Ovary (tissue), 9 donors: ENCODE data around the gene DOCK2. TPM values are rescaled to one million over a fixed set of nuclear protein-coding genes. Genes with fewer than 3 reads are reported as not detected.

Source experiments
- DNase-seq, 5 donors: peaks; one replicate each; pipeline ENCODE4 v3.0.0-alpha.2; 2019 to 2020
- H3K27ac ChIP-seq, 2 donors: fragments of 200-600 bp; one replicate each; pipeline versions ENCODE4 v1.5.1 to v1.8.0; 2019 to 2022
- H3K27me3 ChIP-seq: fragments of 200-600 bp; one replicate; pipeline ENCODE4 v1.8.0; 2022
- H3K36me3 ChIP-seq: fragments of 200-600 bp; sonication (generic); one replicate; pipeline ENCODE4 v1.5.1; 2019
- H3K4me1 ChIP-seq: one replicate; pipeline ENCODE4 v1.8.1; 2013; ENCODE audit warnings: mild to moderate bottlenecking, moderate library complexity; ENCODE audit not compliant: insufficient read depth
- H3K4me3 ChIP-seq: fragments of 200-600 bp; sonication (generic); one replicate; pipeline ENCODE4 v1.5.1; 2017
- H3K9me3 ChIP-seq, 2 donors: fragments of 200-600 bp in 1 of 2; sonication (generic) in 1 of 2; one replicate each; pipeline versions ENCODE4 v1.5.1 to v1.8.1; 2013 to 2019; ENCODE audit warnings: mild to moderate bottlenecking in 1 of 2, moderate library complexity in 1 of 2
- EP300 ChIP-seq: sonication (generic); formaldehyde crosslinking; IDR thresholded peaks from one replicate; pipeline ENCODE4 v1.6.1; 2017; ENCODE audit warnings: antibody characterized with exemption
- POLR2A ChIP-seq: fragments of 450-650 bp; IDR thresholded peaks from one replicate; pipeline ENCODE4 v1.6.1; 2017; ENCODE audit warnings: antibody characterized with exemption, mild to moderate bottlenecking, moderate library complexity
- WGBS, 3 donors: extraction: QIAGEN DNeasy Blood & Tissue Kit in 1 of 3; methylation state at CpG; one replicate each; pipeline versions ENCODE4 v1.1.5 to v1.1.7; 2013 to 2017; 5-methylcytosine and 5-hydroxymethylcytosine counted together
- intact Hi-C, 4 donors: fragments of 100-400 bp; cut with DNase I; formaldehyde crosslinking; loops; one replicate each; pipeline versions ENCODE4 v1.11.0 to v1.15.1; 2022 to 2023
- polyA plus RNA-seq, 2 donors: library from polyadenylated mRNA; stranded (reverse); fragments of 200-250 nt in 1 of 2; fragments of 350-450 nt in 1 of 2; fragmentation: Illumina TruSeq in 1 of 2; extraction: RNeasy Lipid Tissue Mini Kit (QIAGEN cat#74804) in 1 of 2; gene quantifications; one replicate each; pipeline ENCODE4 v1.2.3, GENCODE V29; 2013 to 2014
- total RNA-seq, 7 donors: library from RNA; depleted of rRNA in 2 of 7; stranded (reverse); fragments of >200 nt in 2 of 7; fragmentation: NEBNext Ultra II Directional in 3 of 7; extraction: Animal tissue kit (Norgen Biotek cat#: 25700) in 3 of 7; gene quantifications; one replicate each; pipeline versions ENCODE4 v1.1.0 to v1.2.4, GENCODE V29; 2016 to 2023
- TF ChIP-seq, protein P1 (sequence below), 3 donors: fragments of 450-650 bp in 2 of 3; fragments of 200-600 bp in 1 of 3; IDR thresholded peaks; one replicate each; pipeline versions ENCODE4 v1.5.1 to v1.8.0; 2016 to 2022; ENCODE audit warnings: antibody characterized with exemption in 3 of 3, mild to moderate bottlenecking in 1 of 3
- donor health status: DM: no; HTN: no; CAD: no; lungs with moderate emphysema.
- donor health status: DM: no; HTN: no; CAD: no.
- donor health status: Bipolar disorder and iron deficiency.
- donor health status: DM: yes; HTN: yes; CAD: no.
- donor health status: DM: no; HTN: no; CAD: no.
- donor health status: DM: yes; HTN: yes; CAD: no.

Gene DOCK2
- total and polyA plus RNA-seq, 9 donors: 1.3 to 10.2 (median 5.4) TPM

DNA sequence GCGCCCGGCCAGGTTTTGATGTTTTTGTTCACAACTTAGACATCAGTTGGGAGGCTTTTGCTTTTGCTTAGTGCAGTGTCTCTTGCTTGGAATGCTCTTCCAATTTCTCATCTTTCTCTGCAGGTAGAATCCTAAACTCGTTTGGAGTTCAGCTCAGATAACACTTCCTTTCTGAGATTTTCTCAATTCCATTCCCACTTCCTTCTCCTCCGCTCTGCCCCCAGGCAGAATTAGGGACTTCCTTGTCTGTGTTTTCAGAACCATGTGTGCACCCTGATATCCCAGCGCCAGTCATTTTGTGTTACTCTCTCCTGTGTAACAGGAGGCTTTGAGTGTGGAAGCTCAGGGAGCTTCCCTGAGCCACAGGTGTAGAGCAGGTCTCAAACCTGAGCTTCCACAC lies 172.2 kb downstream of the DOCK2 start:
- H3K4me1 ChIP-seq: no peaks in the 10 kb centered on the region
- WGBS, 3 donors: 62 to 67% (median 63%) methylated on average over 5 of the region's 5 CpGs
- TF ChIP-seq POLR2A: no peak
- no peak for TF ChIP-seq EP300
- TF ChIP-seq, protein P1, sequence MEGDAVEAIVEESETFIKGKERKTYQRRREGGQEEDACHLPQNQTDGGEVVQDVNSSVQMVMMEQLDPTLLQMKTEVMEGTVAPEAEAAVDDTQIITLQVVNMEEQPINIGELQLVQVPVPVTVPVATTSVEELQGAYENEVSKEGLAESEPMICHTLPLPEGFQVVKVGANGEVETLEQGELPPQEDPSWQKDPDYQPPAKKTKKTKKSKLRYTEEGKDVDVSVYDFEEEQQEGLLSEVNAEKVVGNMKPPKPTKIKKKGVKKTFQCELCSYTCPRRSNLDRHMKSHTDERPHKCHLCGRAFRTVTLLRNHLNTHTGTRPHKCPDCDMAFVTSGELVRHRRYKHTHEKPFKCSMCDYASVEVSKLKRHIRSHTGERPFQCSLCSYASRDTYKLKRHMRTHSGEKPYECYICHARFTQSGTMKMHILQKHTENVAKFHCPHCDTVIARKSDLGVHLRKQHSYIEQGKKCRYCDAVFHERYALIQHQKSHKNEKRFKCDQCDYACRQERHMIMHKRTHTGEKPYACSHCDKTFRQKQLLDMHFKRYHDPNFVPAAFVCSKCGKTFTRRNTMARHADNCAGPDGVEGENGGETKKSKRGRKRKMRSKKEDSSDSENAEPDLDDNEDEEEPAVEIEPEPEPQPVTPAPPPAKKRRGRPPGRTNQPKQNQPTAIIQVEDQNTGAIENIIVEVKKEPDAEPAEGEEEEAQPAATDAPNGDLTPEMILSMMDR (IDR thresholded peaks at IDR 0.05): no peak
- no peak overlapping the region for H3K4me3 ChIP-seq
- DNase-seq: no peak
- no peaks in the 10 kb centered on the region for H3K9me3 ChIP-seq
- H3K36me3 ChIP-seq: no peaks in the 10 kb centered on the region
- no peaks in the 10 kb centered on the region for H3K27me3 ChIP-seq
- no peak overlapping the region for H3K27ac ChIP-seq
- intact Hi-C loops: no loop called here

DNA sequence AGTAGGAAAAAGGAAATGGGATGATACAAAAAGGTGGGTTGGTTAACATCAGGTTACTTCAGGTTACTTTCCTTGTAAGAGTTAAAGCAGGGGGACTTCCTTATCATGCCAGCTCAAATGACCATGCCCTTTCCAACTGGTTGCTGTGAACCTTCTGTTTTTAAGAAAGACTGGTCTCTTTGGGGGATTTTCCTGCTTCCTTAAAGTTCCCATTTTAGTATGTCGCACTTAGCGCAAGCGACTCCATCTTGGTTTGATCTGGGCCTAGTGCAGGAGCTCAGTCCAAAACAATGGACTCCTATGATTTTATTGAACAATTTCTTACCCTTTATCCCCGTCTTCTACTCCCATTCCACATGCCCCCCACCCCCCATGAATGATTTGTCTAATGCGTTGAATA lies 173.4 kb downstream of the DOCK2 start:
- no peak overlapping the region for H3K4me3 ChIP-seq
- no peak for TF ChIP-seq POLR2A
- TF ChIP-seq, protein P1 (IDR thresholded peaks at IDR 0.05): no peak
- no peak for TF ChIP-seq EP300
- 93% methylated on average over 5 of the region's 5 CpGs for WGBS, 3 donors
- intact Hi-C loops: no loop called here
- H3K36me3 ChIP-seq: no peaks in the 10 kb centered on the region
- no peak overlapping the region for H3K27ac ChIP-seq
- H3K27me3 ChIP-seq: no peaks in the 10 kb centered on the region
- no peaks in the 10 kb centered on the region for H3K4me1 ChIP-seq
- no peaks in the 10 kb centered on the region for H3K9me3 ChIP-seq
- no peak for DNase-seq

DNA sequence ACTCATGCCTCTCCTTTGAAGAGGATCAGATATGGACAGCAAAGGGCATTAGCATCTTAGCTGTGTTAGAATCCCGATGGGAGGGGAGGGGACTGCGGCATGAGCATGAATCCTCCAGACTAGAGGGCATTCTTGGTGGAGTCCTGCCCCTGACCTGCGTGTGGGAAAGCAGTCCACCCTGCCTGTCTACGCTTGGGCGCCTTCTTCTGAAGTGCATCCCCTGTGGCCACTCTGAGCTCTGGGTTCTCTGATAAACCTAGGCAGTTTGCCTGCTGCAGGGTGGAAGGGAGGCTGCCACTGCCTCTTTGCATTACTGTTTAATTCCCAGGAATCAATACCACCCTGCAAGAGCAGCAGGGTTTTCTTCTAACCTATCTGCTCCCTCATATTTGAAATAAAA lies 173.9 kb downstream of the DOCK2 start:
- TF ChIP-seq, protein P1 (IDR thresholded peaks at IDR 0.05): no peak
- TF ChIP-seq POLR2A (no peak), EP300 (no peak)
- Histone ChIP-seq H3K36me3 (no peaks in the 10 kb centered on the region), H3K4me3 (no peak overlapping the region), H3K27ac (no peak overlapping the region), H3K9me3 (no peaks in the 10 kb centered on the region), H3K4me1 (no peaks in the 10 kb centered on the region), H3K27me3 (no peaks in the 10 kb centered on the region)
- 77 to 84% (median 81%) methylated on average over 5 of the region's 5 CpGs for WGBS, 3 donors
- no peak for DNase-seq
- intact Hi-C loops: no loop called here

DNA sequence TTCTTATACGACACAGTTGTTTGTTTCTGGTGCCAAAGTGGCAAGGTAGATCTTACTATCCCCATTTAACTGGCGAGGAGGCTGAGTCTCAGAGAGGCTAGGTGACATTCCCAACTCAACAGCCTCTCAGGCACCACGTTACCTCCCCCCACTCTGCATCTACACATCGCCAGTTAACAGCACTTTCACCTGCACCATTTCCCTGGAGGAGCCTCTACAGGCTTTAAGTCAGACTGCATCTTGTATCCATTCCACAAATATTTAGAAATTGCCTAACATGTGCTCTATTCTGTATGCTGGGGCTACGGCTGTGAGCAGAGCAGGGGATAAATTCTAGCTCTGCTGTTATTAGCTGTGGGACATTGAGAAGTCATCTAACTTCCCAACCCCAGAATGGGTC lies 174.6 kb downstream of the DOCK2 start:
- Histone ChIP-seq H3K27me3 (no peaks in the 10 kb centered on the region), H3K36me3 (no peaks in the 10 kb centered on the region), H3K4me3 (no peak overlapping the region), H3K9me3 (no peaks in the 10 kb centered on the region), H3K27ac (no peak overlapping the region), H3K4me1 (no peaks in the 10 kb centered on the region)
- DNase-seq: no peak
- 78 to 87% (median 86%) methylated on average over 5 of the region's 5 CpGs for WGBS, 3 donors
- TF ChIP-seq EP300: no peak
- TF ChIP-seq POLR2A: no peak
- TF ChIP-seq, protein P1 (IDR thresholded peaks at IDR 0.05): no peak
- intact Hi-C loops: no loop called here

DNA sequence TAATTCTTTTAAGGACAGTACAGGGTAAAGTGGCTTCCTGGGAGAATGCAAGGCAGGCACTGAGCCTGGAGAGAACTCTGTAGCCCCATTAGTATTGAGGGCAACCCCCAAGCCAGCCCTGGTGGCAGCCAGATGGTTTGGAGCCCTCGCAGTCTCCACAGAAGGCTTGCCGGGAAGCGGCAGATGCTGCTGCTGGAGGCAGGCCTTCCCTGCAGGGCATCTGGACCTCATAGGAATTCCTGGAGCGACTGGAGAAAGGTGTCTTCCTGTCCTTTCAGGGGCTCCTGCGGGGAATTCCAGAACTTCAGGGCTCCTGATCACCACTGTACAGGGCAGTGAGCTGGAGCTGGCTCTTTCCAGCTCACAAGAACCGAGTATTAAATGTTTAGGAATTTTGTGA lies 175.7 kb downstream of the DOCK2 start:
- H3K27me3 ChIP-seq: no peaks in the 10 kb centered on the region
- no peak overlapping the region for H3K4me3 ChIP-seq
- no peaks in the 10 kb centered on the region for H3K9me3 ChIP-seq
- no peak overlapping the region for H3K27ac ChIP-seq
- H3K4me1 ChIP-seq: no peaks in the 10 kb centered on the region
- no peaks in the 10 kb centered on the region for H3K36me3 ChIP-seq
- no peak for DNase-seq
- TF ChIP-seq, protein P1 (IDR thresholded peaks at IDR 0.05): no peak
- TF ChIP-seq POLR2A: no peak
- no peak for TF ChIP-seq EP300
- intact Hi-C loops: no loop called here
- 83 to 92% (median 88%) methylated on average over 6 of the region's 6 CpGs for WGBS, 3 donors
